GM19239 (cell line): ENCODE measurements around the gene MEGF11.

Source experiments
- DNase-seq: peaks from one replicate; pipeline ENCODE4 v3.0.0; 2011; ENCODE audit warnings: low spot score; ENCODE audit not compliant: insufficient read length
- FAIRE-seq: peaks from 2 replicates; lab custom pipeline; 2011; peaks lifted over from hg19 to GRCh38; lab: Jason Lieb, UNC

The MEGF11 gene

GRCh38 chr15:65917936-65918335 is 335.6 kb downstream of the MEGF11 start:
- FAIRE-seq: no peak
- no peak for DNase-seq

- DNase-seq (no peak), FAIRE-seq (no peak)
These were observed 336.2 kb downstream of the MEGF11 start for GRCh38 chr15:65917407-65917756.

- FAIRE-seq (peak; percentile 90), DNase-seq (peak; percentile 60)
These were observed 336.7 kb downstream of the MEGF11 start for GRCh38 chr15:65916664-65917406.

- FAIRE-seq (no peak), DNase-seq (no peak)
These were observed 337.4 kb downstream of the MEGF11 start for GRCh38 chr15:65916041-65916663.

- no peak for FAIRE-seq
- DNase-seq: no peak
These were observed 338.3 kb downstream of the MEGF11 start for GRCh38 chr15:65914981-65915925.

- no peak for FAIRE-seq
These were observed 339.2 kb downstream of the MEGF11 start for GRCh38 chr15:65914386-65914785.

GRCh38 chr15:65913631-65914199 is 339.8 kb downstream of the MEGF11 start:
- no peak for FAIRE-seq
- DNase-seq: no peak

More at GRCh38 chr15:65914386-65914785, 339.2 kb downstream of the MEGF11 start:
- DNase-seq: no peak

GRCh38 chr15:65912235-65912634 is 341.3 kb downstream of the MEGF11 start:
- DNase-seq: no peak
- no peak for FAIRE-seq

GRCh38 chr15:65910341-65910740 is 343.2 kb downstream of the MEGF11 start:
- DNase-seq (no peak), FAIRE-seq (no peak)

GRCh38 chr15:65909831-65910230 is 343.7 kb downstream of the MEGF11 start:
- DNase-seq (no peak), FAIRE-seq (no peak)

- DNase-seq: no peak
- FAIRE-seq: no peak
These were observed 344.7 kb downstream of the MEGF11 start for GRCh38 chr15:65908876-65909275.

GRCh38 chr15:65907661-65908060 is 345.9 kb downstream of the MEGF11 start:
- FAIRE-seq: no peak

GRCh38 chr15:65906396-65906795 is 347.2 kb downstream of the MEGF11 start:
- no peak for FAIRE-seq

More at GRCh38 chr15:65907661-65908060, 345.9 kb downstream of the MEGF11 start:
- DNase-seq: no peak

GRCh38 chr15:65904301-65904700 is 349.2 kb downstream of the MEGF11 start:
- DNase-seq: no peak
- no peak for FAIRE-seq

More at GRCh38 chr15:65906396-65906795, 347.2 kb downstream of the MEGF11 start:
- DNase-seq: no peak

- peak; percentile 26 for FAIRE-seq
- DNase-seq: no peak
These were observed 350.1 kb downstream of the MEGF11 start for GRCh38 chr15:65903296-65904073.

- DNase-seq: peak; percentile 59
- peak; percentile 93 for FAIRE-seq
These were observed 351.2 kb downstream of the MEGF11 start for GRCh38 chr15:65902373-65902772.

- DNase-seq (no peak), FAIRE-seq (peak; percentile 11)
These were observed 351.7 kb downstream of the MEGF11 start for GRCh38 chr15:65901836-65902235.

GRCh38 chr15:65901336-65901735 is 352.2 kb downstream of the MEGF11 start:
- FAIRE-seq (peak; percentile 26), DNase-seq (no peak)

GRCh38 chr15:65900488-65900887 is 353.1 kb downstream of the MEGF11 start:
- DNase-seq: no peak
- FAIRE-seq: no peak

- no peak for FAIRE-seq
- no peak for DNase-seq
These were observed 357.3 kb downstream of the MEGF11 start for GRCh38 chr15:65896236-65896635.
